A549 (cell line): ENCODE measurements around the gene PRKG1.

Experiments
- CHD4 ChIP-seq: fragments of 200-600 bp; sonication (generic); IDR thresholded peaks from 2 replicates; pipeline ENCODE4 v1.6.1; 2016; ENCODE audit warnings: antibody characterized with exemption, mild to moderate bottlenecking, borderline replicate concordance
- MAX ChIP-seq: IDR thresholded peaks from 2 replicates; pipeline ENCODE4 v1.6.1; 2012
- POLR2A ChIP-seq: IDR thresholded peaks from 2 replicates; pipeline ENCODE4 v1.6.1; 2012; ENCODE audit warnings: mild to moderate bottlenecking, low read length
- ZFP36 ChIP-seq: fragments of 450-650 bp; IDR thresholded peaks from 2 replicates; pipeline ENCODE4 v1.6.1; 2014; ENCODE audit warnings: borderline replicate concordance; ENCODE audit not compliant: partially characterized antibody

GRCh38 chr10:51918440-51918839 lies 844.2 kb downstream of the PRKG1 start:
- TF ChIP-seq CHD4: no peak
- no peak for TF ChIP-seq MAX
- TF ChIP-seq POLR2A: no peak
- no peak for TF ChIP-seq ZFP36
